ENCODE data around the gene ANKRD40. TPM values are rescaled to one million over a fixed set of nuclear protein-coding genes. Genes with fewer than 3 reads are reported as not detected.

Gene ANKRD40
- total and polyA plus RNA-seq, 10 of the 15 experiments (the other 5 are each of a cell fraction or from before 2014, with no cell fraction given), result 5.9 to 21.7 (median 14.8) TPM

GRCh38 chr17:50728112-50728429 lies 20.4 kb upstream of the ANKRD40 start:
- ChIA-PET CTCF (interaction anchor here (0.6 kb wide), 1 partner anchor 612 kb away, joined by 3 read pairs; no protein-coding TSS in a partner anchor), POLR2A (no interaction called here), RAD21 (ENCODE audit: unreplicated experiment) (interaction anchor here (0.7 kb wide), 1 partner anchor 186 kb away, joined by 3 read pairs; no protein-coding TSS in a partner anchor), SMC1A (ENCODE audit: uncharacterized antibody, unreplicated experiment) (no interaction called here)
- BruUV-seq (replicated peaks), result no TSS peak
- TF ChIP-seq TARDBP (IDR thresholded peaks at IDR 0.05; ENCODE audit: borderline replicate concordance) (no peak), CBX3 (IDR thresholded peaks at IDR 0.05; ENCODE audit: borderline replicate concordance, low read depth) (no peak), RAD21 (IDR thresholded peaks at IDR 0.05; ENCODE audit: insufficient read depth, low read depth, low read length) (no peak), ZNF24 (IDR thresholded peaks at IDR 0.05) (no peak), YBX1 (IDR thresholded peaks at IDR 0.05) (no peak), IKZF1 (conservative IDR thresholded peaks at IDR 0.05) (no peak)
- ATAC-seq (no peak), DNase-seq (ENCODE audit: low read depth, low spot score) (no peak), FAIRE-seq (no peak)
- Histone ChIP-seq H3K4me1 (ENCODE audit: control insufficient read depth, insufficient read depth, low read length) (no peaks in the 10 kb centered on the region), H3K4me2 (ENCODE audit: control insufficient read depth, insufficient read depth) (no peak overlapping the region), H3K36me3 (ENCODE audit: control insufficient read depth in 2 of 2, insufficient read depth in 2 of 2, low read length in 1 of 2) (peaks cover 0 to 2% of the 10 kb centered on the region in 2 experiments; a peak in 3 of 4 replicates), H2AFZ (ENCODE audit: control insufficient read depth, low read depth, low read length) (no peak overlapping the region), H3K79me2 (ENCODE audit: control insufficient read depth, insufficient read depth, low read length) (peaks cover 95% of the 10 kb centered on the region), H4K20me1 (ENCODE audit: control insufficient read depth, insufficient read depth) (peaks cover 15% of the 10 kb centered on the region; the same call in 1 of the 2 replicates), H3K9ac (ENCODE audit: control insufficient read depth, insufficient read depth, low read length) (no peak overlapping the region), H3K4me3 (no peak overlapping the region), H3K9me3 (replicated peaks; ENCODE audit: control insufficient read depth, insufficient read depth, low read length) (no peaks in the 10 kb centered on the region), H3K27me3 (replicated peaks in 1 of 2; ENCODE audit: control insufficient read depth in 2 of 2, insufficient read depth in 2 of 2, low read length in 1 of 2) (no peaks in the 10 kb centered on the region), H3K27ac (ENCODE audit: control insufficient read depth, insufficient read depth) (no peak overlapping the region)
- 68% methylated on average over 2 of the region's 2 CpGs for WGBS (ENCODE audit: insufficient coverage, insufficient replicate concordance, low lambda C conversion rate, missing lambda C conversion rate)
- in situ Hi-C loops (cut with MboI), result no loop called here
- intact Hi-C loops (cut with micrococcal nuclease; ENCODE audit: unreplicated experiment), result no loop called here

GRCh38 chr17:50725769-50726655 lies 18.3 kb upstream of the ANKRD40 start:
- SMC1A ChIA-PET (ENCODE audit: uncharacterized antibody, unreplicated experiment), result interaction anchor here (1.0 to 1.8 kb wide), 4 partner anchors 8 to 32 kb away, joined by 3 to 8 read pairs (median 4); no protein-coding TSS in a partner anchor
- Histone ChIP-seq H3K36me3 (ENCODE audit: control insufficient read depth in 2 of 2, insufficient read depth in 2 of 2, low read length in 1 of 2) (peaks cover 0 to 5% of the 10 kb centered on the region in 2 experiments; a peak in 2 of 4 replicates), H4K20me1 (ENCODE audit: control insufficient read depth, insufficient read depth) (peaks cover 11% of the 10 kb centered on the region; the same call in 1 of the 2 replicates), H3K27ac (ENCODE audit: control insufficient read depth, insufficient read depth) (no peak overlapping the region), H3K9ac (ENCODE audit: control insufficient read depth, insufficient read depth, low read length) (no peak overlapping the region), H2AFZ (ENCODE audit: control insufficient read depth, low read depth, low read length) (no peak overlapping the region), H3K4me1 (ENCODE audit: control insufficient read depth, insufficient read depth, low read length) (no peaks in the 10 kb centered on the region; the same call in 1 of the 2 replicates), H3K79me2 (ENCODE audit: control insufficient read depth, insufficient read depth, low read length) (peaks cover 95% of the 10 kb centered on the region), H3K4me2 (ENCODE audit: control insufficient read depth, insufficient read depth) (no peak overlapping the region; the same call in 1 of the 2 replicates), H3K9me3 (replicated peaks; ENCODE audit: control insufficient read depth, insufficient read depth, low read length) (no peaks in the 10 kb centered on the region), H3K27me3 (replicated peaks in 1 of 2; ENCODE audit: control insufficient read depth in 2 of 2, insufficient read depth in 2 of 2, low read length in 1 of 2) (no peaks in the 10 kb centered on the region), H3K4me3 (peak overlapping the region; percentile 34)
- in situ Hi-C loops (cut with MboI) (no loop called here), intact Hi-C loops (cut with micrococcal nuclease; ENCODE audit: unreplicated experiment) (no loop called here)
- no peak; the same call in 2 of the 3 replicates for ATAC-seq
- CTCF ChIA-PET, result interaction anchor here (0.9 to 1.6 kb wide), 3 partner anchors 30 to 127 kb away, joined by 3 to 4 read pairs (median 3); no protein-coding TSS in a partner anchor
- no TSS peak for BruUV-seq (replicated peaks)
- DNase-seq (ENCODE audit: low read depth, low spot score), result no peak
- FAIRE-seq, result no peak
- TF ChIP-seq ZBTB33 (IDR thresholded peaks at IDR 0.05), result no peak
- no peak for TF ChIP-seq STAT1 (conservative IDR thresholded peaks at IDR 0.05)
- RAD21 ChIA-PET (ENCODE audit: unreplicated experiment), result no interaction called here
- POLR2A ChIA-PET, result interaction anchor here (0.6 kb wide), 1 partner anchor 131 kb away, joined by 3 read pairs; no protein-coding TSS in a partner anchor
- WGBS (ENCODE audit: insufficient coverage, insufficient replicate concordance, low lambda C conversion rate, missing lambda C conversion rate), result 90% methylated on average over 12 of the region's 12 CpGs
